ENCODE results near the gene CD4.
A peak's percentile ranks its signal among the peaks of the same experiment; 100 is the strongest.

Gene CD4

DNA sequence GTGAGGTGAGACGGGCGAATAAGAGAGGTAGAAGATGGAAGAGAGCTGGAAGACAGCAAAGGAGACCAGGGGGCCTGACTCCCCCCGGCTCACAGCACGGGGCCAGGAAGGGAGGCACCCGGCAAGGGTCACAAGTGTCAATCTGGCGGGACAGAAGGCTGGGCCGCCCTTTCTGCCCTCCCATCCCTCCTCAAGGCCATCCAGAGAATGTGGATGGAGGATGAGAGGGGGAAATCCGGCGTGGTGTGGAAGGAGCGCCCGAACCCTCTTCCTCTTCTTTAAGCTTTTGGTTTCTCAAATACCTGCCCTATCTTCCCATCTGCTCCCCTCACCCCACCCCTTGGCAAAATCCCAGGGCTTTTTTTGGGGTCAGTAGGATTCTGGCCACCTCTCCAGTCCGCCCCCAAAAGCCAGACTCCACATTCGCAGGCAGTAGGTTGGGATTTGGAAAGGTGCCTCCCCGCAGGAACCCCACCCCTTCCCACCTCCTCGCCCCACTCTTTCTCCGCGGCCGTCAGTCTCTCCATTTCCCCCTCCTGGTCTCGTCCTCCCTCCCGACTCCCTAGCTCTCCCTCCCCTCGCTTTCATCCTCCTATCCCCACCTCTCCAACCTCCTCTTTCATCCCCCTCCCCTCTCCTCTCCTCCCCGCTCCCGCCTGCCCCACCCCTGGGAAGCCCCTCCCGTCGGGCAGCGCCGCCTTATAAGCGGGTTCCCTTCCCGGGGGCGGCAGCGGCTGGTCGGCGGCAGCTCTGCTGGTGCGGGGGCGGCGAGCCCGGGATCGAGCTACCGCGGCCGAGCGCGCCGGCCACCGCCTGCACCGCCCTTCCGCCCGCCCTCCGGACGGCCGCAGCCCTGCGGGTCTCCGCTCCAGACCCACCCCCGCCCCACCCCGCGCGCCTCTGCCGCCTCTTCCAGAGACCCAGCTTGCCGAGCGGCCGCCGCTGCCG is 23.4 kb upstream of the CD4 start, which contains the start of gene PTMS:
Gene PTMS (plus strand): TSS at position 730 of the 948 bp plus-strand sequence. CDS start 343 bp downstream, outside the sequence.
- DNase-seq: no peak

GRCh38 chr12:6766651-6767349 is 22.5 kb upstream of the CD4 start:
- peak; percentile 47 for DNase-seq

DNA sequence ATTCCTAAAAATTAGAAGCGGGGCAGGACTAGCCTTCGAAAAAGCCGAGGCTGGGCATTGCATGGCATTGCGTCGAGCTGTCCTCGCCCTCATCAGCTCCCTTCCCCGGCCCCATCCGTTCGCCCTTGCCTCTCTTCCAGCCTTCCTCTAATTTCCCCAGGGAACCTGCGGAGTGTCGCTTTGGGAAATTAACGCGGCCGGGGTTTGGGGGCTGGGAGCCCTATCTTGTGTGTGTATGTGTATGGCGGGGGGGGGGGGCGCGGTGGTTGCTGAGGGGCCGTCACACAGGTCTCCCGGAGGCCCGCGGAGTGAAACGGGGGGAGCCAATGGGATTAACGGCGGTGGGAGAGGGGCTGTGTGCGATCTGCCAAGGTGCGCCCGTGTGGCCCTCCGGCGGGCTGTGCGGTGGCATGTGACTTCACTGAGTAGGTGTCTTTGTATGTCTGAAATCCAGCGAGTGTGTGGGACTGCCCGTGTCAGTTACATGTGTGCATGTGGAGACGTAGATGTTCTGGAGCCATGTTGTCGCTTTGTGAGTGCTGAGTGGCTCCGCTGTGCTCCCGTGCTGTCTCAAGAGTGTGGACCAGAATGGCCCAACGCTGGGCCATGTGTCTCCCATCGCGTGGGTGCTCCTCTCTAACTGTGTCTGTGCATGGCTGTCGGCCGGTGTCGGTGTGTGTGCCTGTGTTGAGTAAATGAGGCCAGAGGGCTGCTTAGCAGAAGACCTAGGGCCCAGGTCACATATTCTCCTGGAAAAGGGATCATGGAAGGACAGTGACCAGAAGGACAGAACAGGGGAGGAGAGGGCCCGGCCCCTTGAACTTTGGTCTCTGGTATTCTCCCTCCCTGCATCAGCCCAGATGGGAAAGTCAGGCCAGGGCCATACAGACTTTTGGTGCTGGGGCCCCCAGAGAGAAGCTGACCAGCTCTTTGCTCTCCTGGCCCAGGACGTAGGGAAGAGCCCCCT is 21.7 kb upstream of the CD4 start:
- DNase-seq: no peak

DNA sequence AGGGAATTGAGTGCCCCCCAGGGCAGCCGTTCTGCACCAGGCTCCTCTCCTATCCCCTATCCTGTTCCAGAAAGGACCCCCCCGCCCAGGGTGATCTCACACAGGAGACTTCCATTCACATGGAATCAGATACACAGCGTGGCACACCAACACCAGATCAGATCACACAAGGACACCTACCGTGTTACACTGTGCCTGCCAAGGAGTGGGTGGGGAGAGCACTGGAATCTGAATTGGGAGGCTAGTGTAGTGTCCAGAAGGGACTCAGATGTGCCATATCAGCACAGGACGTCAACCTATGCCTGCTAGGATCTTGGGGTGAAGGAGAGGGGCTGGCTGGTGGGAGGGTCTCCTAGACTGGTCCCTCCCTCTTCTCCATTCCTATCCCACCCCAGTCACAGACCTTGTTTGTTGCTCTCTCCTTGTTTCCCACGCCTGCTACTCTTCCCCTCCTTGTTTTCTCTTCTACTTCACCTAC is 20.9 kb upstream of the CD4 start:
- no peak for DNase-seq

GRCh38 chr12:6768990-6769389 is 20.3 kb upstream of the CD4 start:
- no peak for DNase-seq

- DNase-seq: no peak
Observed at GRCh38 chr12:6769666-6770065, 19.7 kb upstream of the CD4 start.

GRCh38 chr12:6770094-6770493 is 19.2 kb upstream of the CD4 start:
- DNase-seq: no peak

DNA sequence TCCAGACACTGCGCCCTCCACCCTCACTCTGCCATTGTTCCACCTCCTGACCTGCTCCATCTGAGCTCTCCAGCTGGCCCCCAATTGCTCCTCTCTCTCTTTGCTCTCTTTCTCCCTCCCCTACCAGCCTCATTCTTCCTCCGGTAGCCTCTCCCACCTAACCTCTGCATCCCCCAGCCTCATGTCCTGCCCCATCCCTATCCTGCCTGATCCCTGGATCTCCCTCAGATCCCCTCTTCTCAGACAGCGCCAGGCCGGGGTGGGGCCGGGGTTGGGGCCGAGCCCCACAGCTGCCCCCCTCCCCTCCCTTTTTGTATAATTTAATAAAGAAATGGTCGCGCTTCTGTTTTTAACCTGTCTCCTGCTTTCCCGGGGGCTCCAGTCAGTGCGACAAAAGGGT is 18.7 kb upstream of the CD4 start:
- no peak for DNase-seq

DNA sequence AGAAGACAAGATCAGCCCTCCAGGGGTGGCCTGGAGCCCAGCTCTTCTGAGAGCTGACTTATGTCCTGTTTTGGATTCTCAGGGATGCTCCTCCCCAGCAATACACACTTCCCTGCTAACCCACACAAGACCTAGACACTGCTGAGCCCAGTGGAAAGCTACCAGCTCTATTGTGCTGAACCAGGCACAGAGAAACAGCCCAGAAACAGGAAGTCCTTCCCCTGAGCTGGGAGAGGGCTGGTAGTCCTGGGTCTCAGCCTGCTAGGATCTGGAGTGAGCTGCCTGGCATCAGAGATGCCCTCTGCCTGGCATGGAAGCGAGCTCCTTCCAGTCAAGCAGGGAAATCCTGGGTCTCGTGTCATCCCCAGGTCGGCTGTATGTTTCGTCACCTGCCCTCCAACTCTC is 18.2 kb upstream of the CD4 start:
- no peak for DNase-seq

DNA sequence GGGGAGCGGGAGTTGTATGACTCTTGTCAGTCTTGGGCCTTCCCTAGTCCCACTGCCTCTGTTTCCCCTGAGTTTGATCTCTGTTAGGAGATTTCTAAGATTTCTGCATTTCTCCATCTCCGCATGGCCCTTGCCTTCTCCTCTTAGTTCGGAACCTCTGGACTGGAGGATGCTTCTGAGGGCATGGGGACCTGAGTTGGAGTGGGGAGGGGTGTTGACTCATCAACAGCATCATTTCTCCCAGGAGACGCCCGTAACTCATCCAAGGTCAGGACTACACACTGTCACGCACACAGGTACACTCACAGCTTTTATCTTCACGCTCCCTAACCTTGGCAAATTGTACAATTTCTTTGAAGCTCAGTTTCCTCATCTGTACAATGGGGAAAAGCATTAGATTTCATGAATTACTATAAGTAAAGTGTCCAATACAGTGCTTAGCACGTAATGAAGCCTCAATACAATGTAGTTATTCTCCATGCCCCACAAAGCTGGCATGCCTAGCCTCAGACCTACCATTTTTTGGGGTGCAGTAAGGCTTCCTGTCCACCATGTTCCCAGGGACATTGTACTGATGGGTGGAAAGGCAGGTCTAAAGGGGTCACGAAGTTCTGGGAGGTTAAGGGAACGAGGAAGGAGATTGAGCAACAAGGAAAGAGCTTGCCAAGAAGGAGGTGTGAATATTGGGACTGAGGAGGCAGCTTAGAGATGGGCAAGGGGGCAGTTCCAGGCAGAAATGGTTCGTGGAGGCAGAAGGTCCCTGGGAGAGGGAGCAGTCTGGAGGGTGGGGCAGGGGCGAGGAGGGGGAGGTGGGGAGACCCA is 17.6 kb upstream of the CD4 start:
- no peak for DNase-seq

DNA sequence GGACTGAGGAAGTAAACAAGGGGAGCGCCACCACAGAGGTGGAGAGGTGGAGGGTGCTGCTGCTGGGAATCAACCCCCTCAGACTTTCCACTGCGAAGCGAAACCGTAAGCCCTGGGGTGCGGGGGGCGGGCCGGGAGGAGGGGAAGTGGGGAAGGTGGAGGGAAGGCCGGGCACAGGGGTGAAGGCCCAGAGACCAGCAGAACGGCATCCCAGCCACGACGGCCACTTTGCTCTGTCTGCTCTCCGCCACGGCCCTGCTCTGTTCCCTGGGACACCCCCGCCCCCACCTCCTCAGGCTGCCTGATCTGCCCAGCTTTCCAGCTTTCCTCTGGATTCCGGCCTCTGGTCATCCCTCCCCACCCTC is 17.0 kb upstream of the CD4 start, which contains the start of gene LAG3:
Gene LAG3 (plus strand): TSS at position 190 of the 365 bp plus-strand sequence. CDS start 333 bp downstream, outside the sequence.
- peak; percentile 31 for DNase-seq

DNA sequence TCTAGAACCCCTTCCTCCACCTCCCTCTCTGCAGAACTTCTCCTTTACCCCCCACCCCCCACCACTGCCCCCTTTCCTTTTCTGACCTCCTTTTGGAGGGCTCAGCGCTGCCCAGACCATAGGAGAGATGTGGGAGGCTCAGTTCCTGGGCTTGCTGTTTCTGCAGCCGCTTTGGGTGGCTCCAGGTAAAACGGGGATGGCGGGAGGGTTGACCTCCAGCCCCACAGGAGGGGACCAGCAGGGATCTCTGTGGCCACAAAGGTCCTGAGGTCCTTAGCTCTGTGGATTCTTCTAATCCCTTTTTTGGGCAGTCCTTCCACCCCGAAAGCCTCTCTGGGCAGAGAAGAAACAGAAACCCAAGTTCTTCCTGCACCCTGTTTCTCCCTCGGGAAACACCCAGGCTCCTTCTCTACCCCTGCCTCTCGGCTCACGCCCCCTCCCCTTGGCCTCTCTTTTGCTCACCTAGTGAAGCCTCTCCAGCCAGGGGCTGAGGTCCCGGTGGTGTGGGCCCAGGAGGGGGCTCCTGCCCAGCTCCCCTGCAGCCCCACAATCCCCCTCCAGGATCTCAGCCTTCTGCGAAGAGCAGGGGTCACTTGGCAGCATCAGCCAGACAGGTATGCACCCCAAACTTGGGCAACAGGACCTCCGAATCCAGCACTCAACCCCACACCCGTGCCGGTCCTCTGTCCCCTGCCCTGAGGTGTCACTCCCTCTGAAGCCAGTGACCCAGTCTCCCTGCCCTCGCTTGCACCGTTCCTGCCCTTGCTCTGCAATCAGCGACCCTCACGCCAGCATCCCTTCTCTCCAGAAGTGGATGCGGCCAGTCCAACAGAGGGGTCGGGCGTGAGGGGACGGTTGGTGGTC is 16.4 kb upstream of the CD4 start:
- no peak for DNase-seq

- no peak for DNase-seq
Observed at GRCh38 chr12:6773590-6774351, 15.6 kb upstream of the CD4 start.

DNA sequence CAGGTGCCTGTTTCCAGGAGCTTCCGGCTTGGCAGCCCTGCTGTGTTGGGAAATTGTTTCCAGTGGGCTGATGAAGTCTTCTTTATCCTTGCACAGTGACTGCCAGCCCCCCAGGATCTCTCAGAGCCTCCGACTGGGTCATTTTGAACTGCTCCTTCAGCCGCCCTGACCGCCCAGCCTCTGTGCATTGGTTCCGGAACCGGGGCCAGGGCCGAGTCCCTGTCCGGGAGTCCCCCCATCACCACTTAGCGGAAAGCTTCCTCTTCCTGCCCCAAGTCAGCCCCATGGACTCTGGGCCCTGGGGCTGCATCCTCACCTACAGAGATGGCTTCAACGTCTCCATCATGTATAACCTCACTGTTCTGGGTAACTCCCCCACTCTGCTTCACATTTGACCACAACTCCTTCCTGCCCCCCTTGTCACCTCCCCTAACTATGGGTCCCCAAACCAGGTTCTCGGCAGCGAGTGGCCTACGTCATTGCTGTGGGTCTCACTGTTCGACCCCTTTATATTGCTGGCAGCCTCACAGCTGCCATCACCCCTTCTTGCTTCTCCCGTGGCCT is 14.7 kb upstream of the CD4 start:
- peak; percentile 61 for DNase-seq

GRCh38 chr12:6775185-6776174 is 13.8 kb upstream of the CD4 start:
- no peak for DNase-seq

- no peak for DNase-seq
Observed at GRCh38 chr12:6777386-6777785, 11.9 kb upstream of the CD4 start.

- no peak for DNase-seq
Observed at GRCh38 chr12:6778217-6778573, 11.1 kb upstream of the CD4 start.

All from activated gamma-delta T cell treated with Interleukin-2 at 50 U/mL for 16 hours (primary cell).